ENCODE measurements around the gene CDC42. TPM values are rescaled to one million over a fixed set of nuclear protein-coding genes. Genes with fewer than 3 reads are reported as not detected.

CDC42 gene
- total RNA-seq, 1 donor = 598 TPM

- DNase-seq (ENCODE audit: low read depth) = no peak
These were observed 43.5 kb downstream of the CDC42 start for GRCh38 chr1:22096036-22096435.

DNA sequence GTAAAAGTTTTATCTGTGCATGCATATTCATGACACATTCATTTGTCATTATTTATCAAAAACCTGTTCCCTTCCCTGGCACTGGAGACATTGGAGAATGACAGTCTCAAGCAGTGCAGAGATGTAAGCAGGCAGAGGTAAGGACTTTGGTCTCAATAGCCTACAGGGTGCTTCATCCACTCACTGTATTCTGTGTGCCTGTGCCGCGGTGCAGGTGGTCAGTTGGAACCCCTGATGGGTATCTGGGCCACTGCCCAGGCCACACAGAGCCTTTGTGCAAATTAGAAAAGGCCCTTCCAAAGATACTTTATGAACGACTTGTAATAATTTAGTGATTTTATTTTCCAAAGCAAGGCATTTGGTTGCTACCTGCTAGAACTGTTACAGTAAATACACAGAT is 44.0 kb downstream of the CDC42 start:
- no peak for DNase-seq (ENCODE audit: low read depth)
- TF ChIP-seq, protein P1, sequence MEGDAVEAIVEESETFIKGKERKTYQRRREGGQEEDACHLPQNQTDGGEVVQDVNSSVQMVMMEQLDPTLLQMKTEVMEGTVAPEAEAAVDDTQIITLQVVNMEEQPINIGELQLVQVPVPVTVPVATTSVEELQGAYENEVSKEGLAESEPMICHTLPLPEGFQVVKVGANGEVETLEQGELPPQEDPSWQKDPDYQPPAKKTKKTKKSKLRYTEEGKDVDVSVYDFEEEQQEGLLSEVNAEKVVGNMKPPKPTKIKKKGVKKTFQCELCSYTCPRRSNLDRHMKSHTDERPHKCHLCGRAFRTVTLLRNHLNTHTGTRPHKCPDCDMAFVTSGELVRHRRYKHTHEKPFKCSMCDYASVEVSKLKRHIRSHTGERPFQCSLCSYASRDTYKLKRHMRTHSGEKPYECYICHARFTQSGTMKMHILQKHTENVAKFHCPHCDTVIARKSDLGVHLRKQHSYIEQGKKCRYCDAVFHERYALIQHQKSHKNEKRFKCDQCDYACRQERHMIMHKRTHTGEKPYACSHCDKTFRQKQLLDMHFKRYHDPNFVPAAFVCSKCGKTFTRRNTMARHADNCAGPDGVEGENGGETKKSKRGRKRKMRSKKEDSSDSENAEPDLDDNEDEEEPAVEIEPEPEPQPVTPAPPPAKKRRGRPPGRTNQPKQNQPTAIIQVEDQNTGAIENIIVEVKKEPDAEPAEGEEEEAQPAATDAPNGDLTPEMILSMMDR (IDR thresholded peaks at IDR 0.05; ENCODE audit: insufficient read depth, low read depth, low read length) = no peak
- H3K4me3 ChIP-seq (ENCODE audit: low read depth, low read length) = no peak overlapping the region

More at GRCh38 chr1:22096036-22096435, 43.5 kb downstream of the CDC42 start:
- no peak overlapping the region for H3K4me3 ChIP-seq (ENCODE audit: low read depth, low read length)
- TF ChIP-seq, protein P1 (IDR thresholded peaks at IDR 0.05; ENCODE audit: insufficient read depth, low read depth, low read length) = no peak

DNA sequence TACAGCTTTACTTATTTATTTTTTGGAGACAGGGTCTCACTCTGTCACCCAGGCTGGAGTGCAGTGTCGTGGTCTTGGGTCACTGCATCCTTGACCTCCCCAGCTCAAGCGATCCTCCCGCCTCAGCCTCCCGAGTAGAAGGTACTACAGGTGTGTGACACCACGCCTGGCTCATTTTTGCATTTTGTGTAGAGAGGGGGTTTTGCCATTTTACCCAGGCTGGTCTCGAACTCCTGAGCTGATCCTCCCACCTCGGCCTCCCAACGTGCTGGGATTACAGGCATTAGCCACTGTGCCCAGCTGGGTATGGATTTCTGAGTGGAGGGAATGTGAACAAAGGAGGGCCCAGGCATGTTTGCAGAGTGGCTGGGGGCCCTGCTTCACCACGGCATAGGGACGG is 46.2 kb downstream of the CDC42 start:
- DNase-seq (ENCODE audit: low read depth) = no peak
- TF ChIP-seq, protein P1 (IDR thresholded peaks at IDR 0.05; ENCODE audit: insufficient read depth, low read depth, low read length) = no peak
- H3K4me3 ChIP-seq (ENCODE audit: low read depth, low read length) = no peak overlapping the region

DNA sequence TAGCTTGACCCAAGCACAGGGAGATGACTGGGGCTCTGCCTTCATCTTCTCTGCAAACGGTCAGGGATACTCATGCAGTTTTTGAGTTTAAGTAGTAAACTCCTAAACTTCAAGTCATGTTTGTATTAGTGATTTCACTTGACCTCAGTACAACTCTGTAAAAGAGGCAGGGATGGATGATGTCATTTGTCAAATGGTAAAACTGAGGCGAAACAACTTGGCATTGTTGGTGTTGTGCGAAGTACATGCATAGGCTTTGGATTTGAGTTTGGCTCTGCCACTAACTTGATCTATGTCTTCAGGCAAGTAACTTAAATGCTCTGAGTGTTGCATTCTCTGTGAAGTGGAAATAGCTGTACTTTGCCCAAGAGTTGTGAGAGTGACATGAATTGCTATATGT is 47.7 kb downstream of the CDC42 start:
- TF ChIP-seq, protein P1 (IDR thresholded peaks at IDR 0.05; ENCODE audit: insufficient read depth, low read depth, low read length) = no peak
- H3K4me3 ChIP-seq (ENCODE audit: low read depth, low read length) = no peak overlapping the region
- no peak for DNase-seq (ENCODE audit: low read depth)

DNA sequence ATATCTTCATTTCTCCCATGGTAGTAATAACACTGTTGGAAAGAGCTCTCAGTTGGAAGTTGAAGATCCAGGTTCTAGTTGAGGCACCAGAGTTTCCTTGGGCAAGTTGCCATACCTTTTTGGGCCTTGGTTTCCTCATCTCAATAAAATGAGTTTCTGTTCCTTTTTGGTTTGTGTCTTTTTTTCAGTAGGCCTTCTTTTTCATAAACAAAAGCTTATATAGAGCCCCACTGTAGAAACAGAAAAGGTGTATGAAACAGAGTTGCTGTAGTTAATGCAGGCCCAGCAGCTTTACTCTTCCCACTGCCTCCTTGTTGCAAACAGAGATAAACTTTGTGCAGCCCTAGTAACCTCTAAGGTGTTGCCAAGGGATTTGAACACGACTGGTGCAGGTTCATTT is 48.7 kb downstream of the CDC42 start:
- H3K4me3 ChIP-seq (ENCODE audit: low read depth, low read length) = no peak overlapping the region
- TF ChIP-seq, protein P1 (IDR thresholded peaks at IDR 0.05; ENCODE audit: insufficient read depth, low read depth, low read length) = no peak
- no peak for DNase-seq (ENCODE audit: low read depth)

DNA sequence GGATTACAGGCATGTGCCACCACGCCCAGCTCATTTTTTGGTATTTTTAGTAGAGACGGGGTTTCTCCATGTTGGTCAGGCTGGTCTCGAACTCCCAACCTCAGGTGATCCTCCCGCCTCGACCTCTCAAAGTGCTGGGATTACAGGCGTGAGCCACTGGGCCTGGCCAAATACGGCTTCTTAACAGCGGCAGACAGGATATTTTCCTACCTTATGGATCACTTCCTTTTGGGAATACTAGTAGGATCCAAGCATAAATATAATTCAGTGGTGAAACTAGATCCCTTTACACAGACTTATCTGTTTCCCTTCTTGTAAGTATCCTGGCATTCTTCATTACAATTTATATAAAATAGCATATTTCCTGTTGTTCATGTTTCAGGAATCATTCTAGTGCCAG is 49.5 kb downstream of the CDC42 start:
- TF ChIP-seq, protein P1 (IDR thresholded peaks at IDR 0.05; ENCODE audit: insufficient read depth, low read depth, low read length) = no peak
- no peak for DNase-seq (ENCODE audit: low read depth)
- H3K4me3 ChIP-seq (ENCODE audit: low read depth, low read length) = no peak overlapping the region

DNA sequence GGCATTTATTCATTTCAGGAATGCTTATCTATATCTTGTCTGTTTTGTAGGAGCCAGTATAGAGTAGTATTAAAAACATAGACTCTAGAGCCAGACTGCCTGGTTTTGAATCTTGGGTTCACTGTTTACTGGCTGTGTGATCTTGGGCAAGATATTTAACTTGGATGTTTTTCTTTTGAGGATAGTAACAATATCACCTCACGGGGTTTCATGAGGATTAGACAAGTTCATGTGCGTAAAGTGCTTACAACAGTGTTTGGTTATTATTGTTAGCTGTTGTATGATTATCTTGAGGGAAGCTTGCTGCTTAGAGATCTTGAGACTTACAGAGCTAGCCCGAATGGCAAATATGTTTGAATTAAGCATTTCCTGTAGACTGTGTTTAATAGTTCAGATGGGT is 50.2 kb downstream of the CDC42 start:
- TF ChIP-seq, protein P1 (IDR thresholded peaks at IDR 0.05; ENCODE audit: insufficient read depth, low read depth, low read length) = no peak
- H3K4me3 ChIP-seq (ENCODE audit: low read depth, low read length) = no peak overlapping the region
- peak; percentile 59 for DNase-seq (ENCODE audit: low read depth)

All from fibroblast of villous mesenchyme (primary cell).